Activated T-helper 1 cell treated with anti-CD3 and anti-CD28 coated beads, Interleukin-2, amount 50 U/mL, for 16 hours (primary cell): ENCODE results near the gene PTK6.
A peak's percentile ranks its signal among the peaks of the same experiment; 100 is the strongest.

Experiments used
- DNase-seq, 2 donors: peaks; one replicate each; pipeline ENCODE4 v3.0.0-alpha.2; 2020; ENCODE audit warnings: low read depth in 1 of 2, low spot score in 1 of 2

The PTK6 gene

DNA sequence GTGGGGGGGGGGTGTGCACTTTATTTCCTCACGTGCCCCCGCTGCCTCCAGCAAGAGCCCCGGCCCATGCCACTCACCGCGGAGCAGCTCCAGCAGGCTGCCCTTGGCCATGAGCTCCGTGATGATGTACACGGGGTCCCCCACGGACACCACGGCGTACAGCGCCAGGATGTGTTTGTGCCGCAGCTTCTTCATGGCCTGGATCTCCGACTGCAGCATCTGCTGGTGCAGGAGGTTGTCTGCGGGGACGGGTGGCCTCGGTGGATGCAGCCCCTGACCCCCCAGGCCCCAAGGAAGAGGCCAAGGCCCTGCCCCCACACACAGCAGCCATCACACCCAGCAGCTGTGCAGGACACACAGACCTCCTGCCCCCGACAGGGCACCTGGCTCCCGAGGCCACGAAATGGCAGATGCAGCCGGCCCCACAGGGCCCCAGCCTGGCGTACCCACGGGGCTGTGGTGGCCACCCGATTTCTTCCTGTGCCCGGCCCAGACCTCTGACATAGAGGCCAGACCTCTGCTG is 4.7 kb downstream of the PTK6 start:
- no peak for DNase-seq

DNA sequence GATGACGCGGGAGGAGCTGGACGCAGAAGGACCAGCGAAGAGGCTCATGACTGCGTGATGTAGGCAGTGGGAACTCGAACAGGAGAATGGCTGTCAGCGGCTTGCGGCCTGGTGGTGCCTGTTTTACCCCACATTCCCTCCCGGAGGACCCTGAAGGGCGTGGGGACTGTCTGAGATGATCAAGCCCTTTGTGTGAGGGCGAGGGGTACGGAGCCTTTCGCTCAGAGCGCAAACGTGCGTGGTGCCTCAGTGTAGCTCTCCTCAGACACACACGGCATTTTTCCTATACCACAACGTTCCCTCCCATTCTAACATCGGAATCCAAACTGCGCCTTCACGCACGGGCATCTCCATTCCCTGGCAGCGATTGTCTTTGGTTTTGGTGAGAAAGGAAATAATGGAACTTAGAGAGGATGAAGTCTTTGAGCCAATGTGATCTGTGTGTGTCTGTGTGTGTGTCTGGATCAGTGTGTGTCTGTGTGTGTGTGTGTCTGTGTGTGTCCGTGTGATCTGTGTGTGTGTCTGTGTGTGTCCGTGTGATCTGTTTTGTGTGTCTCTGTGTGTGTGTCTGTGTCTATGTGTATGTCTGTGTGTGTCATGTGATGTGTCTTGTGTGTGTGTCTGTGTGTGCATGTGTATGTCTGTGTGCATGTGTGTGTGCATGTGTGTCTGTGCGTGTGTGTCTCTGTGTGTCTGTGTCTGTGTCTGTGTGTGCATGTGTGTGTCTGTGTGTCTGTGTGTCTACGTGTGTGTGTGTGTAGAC is 5.3 kb downstream of the PTK6 start:
- DNase-seq, result no peak

DNA sequence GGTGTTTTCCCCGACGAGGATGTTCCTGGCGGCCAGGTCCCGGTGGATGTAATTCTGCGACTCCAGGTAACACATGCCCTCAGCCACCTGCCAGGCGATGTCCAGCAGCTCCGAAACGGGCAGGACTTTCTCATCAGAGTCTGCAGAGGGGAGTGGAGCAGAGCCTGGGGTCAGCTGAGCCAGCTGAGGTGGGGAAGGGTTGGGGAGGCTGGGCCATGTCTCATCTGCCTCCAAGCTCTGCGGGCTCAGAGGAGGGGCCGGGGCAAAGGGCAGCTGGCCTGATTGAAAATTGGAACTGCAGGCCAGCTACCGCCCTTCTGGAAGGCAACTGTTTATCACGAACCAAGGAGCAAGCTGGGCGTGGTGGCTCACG is 6.4 kb downstream of the PTK6 start:
- DNase-seq, result no peak

DNA sequence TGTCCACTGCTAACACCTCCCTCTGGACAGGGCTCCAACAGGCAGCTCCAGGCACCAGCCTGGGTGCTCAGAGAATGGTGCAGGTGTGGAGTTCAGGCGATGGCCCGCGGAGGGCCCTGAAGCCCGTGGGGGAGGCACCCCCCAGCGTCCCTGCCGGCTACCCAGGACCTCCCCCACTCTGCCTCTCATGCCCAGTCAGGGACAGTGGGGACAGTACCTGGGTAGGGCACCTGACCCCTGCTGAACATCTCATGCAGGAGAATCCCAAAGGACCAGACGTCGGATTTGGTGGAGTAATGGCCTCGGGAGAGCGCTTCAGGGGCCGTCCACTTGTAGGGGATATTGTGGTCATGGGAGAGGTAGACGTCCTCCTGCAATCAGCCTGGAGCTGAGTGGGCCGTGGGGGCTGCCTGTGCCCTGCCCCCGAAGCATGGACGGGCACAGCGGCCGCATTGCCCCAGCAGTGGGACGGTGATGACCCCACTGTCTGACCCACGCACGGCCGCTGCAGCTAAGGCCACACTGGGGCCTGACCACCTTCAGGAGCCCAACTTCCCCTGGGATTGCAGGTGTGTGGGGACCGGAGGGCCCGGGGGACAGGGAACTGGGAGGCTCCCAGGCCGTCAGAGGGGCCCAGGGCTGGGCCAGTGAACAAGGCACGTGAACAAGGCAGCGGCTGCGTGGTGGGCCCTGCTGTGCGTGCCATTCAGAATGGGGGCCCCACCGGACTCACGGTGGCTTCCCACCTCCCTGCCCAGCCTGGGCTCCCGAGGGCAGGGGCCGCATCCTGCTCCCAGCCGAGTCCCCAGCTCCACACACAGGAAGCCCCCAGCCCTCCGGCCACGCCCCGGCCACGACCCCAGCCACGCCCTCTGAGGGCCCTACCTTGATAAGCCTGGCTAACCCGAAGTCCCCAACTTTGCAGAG is 7.1 kb downstream of the PTK6 start:
- no peak for DNase-seq

DNA sequence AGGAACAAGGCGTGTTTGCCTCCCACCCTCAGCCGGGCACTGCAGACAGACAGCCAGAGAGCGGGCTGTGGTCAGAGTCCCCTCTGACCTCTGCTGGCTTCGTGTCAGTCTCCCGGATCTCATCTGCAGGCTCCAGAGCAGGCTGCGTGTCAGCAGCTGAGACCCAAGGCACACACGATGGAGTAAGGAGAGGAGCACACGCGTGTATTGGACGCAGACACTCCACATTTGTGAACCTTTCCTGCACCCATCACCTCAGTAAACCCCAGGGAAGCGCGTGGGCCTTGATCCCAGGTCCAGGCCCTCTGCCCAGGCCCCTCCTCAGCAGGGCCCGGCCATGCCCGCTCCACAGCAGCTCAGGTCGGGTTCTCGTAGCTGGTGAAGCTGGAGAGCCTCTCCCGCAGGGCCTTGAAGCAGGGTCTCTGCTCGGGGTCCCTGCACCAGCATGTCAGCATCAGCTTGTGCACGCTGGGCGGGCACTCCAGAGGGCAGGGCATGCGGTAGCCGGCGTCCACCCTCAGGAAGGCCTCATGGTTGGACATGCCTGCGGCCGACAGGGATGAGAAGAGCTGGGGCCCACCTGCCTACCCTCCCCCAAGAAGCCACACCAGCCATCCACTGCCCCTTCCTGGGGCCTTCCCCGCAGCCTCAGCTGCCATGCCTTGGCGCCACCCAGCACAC is 7.9 kb downstream of the PTK6 start:
- no peak for DNase-seq

DNA sequence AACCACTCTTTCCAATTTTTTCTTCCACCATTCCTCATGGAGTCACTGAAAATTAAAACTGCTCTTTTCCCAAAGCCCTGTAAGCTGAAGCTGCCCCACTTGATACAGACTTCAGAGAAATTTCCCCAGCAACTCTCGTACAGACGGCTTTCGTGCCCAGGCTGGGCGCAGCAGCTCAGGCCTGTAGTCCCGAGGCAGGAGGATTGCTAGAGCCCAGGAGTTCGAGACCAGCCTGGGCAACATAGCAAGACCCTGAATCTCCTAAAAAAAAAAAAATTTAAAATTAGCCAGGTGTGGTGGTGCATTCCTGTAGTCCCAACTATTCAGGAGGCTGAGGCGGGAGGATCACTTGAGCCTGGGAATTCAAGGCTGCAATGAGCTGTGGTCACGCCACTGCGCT is 10.0 kb downstream of the PTK6 start:
- DNase-seq, result no peak

DNA sequence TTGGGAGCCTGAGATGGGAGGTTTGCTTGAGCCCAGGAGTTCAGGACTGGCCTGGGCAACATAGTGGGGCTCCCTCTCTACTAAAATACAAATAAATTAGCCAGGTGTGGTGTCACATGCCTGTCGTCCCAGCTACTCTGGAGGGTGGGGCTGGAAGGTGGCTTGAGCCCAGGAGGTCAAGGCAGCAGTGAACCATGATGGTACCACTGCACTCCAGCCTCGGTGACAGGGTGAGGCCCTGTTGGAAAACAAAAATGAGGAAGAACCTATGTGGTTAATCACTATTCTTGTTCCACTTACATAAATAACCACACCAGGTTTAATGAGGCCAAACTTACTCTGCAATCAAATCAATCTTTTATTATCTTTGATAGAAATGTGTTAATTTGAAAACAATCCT is 11.2 kb downstream of the PTK6 start:
- no peak for DNase-seq

DNA sequence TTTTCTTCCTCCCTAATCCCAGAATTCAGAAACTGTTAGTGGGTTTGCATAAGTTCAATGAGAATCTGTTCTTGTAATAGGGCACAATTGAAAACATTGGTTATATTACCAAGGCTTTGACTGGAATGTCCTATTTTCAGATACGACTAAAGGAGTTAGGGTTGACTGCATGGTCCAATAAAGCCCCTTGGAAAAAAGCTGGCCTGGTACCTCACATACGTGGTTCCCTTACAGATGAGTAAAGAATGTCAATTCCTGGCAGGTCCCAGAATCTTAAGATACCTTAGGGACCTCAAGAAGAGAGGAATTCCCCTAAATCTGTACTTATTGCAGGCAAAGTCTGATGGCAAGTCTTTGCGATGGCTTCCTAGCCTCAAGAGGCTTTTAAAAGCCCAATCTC is 12.0 kb downstream of the PTK6 start:
- DNase-seq, result no peak

DNA sequence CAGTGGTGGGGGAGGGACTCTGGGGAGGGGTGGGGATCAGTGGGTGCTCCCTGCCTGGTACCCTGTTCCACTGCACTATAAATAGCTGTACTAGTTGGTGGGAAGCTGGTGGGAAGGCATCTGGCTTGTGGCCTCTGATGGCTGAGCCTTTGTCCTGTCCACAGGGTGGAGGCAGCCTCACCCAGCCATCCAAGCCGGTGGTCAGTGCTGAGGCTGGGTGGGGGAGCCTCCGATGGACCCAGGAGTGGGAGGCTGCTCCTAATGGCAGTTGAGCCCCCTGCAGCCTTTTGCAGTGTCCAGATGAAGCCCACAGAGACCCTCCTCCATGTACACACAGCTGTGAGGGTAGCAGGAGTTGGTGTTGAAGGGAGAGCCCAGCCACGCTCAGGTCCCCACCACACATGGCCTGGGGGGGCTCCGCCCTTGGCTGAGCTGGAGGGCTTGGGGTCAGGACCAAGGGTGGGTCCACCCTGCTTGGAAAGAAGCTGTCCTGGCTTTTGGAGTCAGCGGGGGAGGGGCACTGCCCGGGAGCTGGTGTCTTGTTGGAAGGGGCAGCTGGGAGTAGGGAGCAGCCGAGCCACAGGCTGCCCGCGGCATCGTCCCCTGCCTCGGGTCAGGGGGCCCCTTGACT is 14.1 kb downstream of the PTK6 start:
- DNase-seq, result no peak

DNA sequence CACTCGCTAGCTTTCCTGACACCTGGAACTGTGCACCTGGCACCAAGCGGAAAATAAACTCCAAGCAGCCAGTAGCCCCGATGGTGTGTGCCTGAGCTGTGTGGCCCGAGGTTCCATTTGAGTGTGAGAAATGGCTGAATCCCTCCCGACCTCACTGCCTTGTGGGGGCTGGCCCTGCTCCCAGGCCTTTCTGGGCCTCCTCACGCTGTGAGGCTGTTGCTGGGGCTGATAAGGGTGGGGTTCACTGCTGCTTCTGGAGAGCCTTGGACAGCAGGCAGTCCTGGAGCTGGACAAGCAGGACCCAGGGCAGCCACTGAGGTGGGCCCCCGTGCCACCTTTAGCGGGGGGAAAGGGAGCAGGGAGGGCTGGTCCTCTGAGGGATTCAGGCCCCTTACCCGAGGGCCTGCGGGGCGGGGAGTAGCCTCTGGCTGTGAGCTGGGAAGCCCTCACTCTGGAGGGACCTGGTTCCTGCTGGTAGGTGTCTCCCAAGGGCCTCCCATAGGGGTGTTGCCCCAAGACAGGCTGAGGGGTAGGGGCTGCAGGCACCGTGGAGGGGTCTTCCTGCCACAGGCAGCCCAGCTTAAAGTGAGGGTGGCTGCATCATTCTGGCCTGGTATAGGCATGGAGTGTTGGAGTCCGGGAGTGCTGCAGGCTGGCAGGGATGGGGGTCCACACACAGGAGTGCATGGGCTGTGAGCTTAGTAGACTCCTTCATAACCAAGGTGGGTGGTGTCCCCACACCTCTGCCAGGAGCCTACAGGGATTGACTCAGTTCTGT is 14.9 kb downstream of the PTK6 start:
- no peak for DNase-seq

DNA sequence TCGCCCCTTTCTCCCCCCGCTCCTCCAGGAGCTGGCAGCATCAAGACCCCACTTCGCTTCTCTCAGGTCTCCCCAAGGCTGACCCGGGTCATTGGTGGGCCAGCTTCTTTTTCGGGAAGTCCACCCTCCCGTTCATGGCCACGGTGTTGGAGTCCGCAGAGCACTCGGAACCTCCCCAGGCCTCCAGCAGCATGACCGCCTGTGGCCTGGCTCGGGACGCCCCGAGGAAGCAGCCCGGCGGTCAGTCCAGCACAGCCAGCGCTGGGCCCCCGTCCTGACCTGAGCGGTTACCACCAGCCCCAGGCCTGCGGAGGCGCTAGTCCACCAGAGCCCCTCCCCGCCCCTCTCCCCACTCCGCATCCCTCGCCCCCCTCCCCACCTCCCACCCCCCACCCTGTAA is 15.6 kb downstream of the PTK6 start:
- no peak for DNase-seq

DNA sequence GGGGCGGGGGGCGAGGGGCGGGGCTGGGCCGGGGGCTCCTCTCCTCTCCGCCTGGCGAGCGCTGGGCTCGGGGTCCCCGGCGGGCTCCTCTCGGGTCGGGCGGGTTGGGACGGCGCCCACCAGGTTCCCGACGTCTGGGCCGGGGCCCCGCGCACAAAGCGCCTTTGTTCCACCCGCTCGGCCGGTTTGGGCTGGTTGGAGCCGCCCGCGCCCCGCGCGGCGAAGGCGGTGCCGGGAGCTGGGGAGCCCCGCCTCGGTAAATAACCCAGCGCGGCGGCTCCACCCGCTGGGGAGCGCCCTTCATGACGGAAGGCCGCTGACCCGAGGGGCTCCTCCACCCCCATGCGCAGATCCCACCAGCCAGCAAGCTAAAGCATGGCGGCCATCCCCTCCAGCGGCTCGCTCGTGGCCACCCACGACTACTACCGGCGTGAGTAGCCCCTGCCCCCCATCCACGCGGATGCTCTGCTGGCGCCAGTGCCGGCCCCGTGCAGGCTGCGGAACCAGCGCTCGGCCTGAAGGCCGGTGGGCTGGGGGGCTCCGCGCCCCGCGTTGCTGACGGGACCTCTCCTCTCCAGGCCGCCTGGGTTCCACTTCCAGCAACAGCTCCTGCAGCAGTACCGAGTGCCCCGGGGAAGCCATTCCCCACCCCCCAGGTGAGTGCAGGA is 16.1 kb downstream of the PTK6 start:
- DNase-seq, result peak; percentile 48 to 66

DNA sequence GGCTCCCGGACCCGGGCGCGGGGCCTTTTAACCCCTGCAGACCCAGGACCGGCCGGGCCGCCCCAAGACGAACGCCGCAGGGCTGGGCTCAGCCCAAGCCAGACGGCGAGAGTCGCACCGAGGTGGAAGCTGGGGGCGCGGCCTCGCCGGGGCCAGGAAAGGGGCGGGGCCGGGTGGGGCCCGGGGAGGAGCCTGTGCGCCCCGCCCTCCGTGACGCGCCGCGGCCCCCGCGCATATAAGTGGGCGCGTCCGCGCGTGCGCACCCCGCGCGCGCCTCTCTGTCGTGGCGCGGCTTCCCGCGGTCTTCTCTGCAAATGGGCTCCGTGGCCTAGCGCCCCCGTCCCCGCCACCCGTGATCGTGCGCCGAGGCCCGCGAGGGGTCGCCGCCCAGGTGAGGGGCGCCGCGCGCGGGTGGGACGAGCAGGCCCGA is 16.7 kb downstream of the PTK6 start, which contains the start of gene PPDPF:
TSS of gene PPDPF (plus strand) at position 262 of the 430 bp plus-strand sequence. CDS start 544 bp downstream, outside the sequence.
- peak; percentile 71 to 77 for DNase-seq

DNA sequence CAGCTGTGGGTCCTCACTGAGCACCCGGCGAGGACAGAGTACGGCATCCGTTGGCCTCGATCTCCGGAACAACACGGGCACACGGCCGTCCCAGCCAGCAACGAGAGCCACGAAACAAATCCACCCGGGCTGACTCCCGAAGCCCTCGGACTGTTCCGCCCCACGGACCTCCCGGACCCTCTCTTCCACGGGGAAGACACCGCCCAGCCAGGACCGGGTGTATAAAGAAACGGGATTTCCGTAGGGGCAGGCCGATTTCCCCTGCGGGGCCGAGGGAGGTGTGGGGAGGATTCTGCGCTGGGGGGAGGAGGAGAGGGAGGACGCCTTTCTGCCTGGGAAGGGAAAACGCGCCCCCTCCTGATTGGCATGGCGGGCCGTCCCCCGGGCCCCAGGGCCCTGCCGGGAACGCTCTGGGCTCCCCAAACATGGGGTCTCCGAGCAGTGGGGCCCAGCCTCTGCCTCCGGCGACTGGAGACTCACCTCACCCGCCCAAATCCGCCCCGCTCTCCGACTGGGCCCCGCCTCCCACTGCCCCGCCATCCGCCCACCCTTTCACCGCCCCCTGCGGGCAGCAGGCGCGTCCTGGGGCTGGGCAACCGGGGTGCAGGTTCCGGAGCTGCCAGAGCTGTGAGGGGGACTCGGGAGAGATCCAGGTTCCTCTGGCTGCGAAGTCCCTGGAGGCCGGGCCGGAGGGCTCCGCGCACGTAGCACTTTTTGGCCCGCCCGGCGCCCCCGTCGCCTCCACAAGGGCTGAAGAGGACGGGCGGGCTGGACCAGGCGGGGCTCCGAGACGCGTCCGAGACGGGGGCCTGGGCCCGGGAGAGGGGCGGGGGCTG is 17.3 kb downstream of the PTK6 start:
- peak; percentile 46 to 51 for DNase-seq

DNA sequence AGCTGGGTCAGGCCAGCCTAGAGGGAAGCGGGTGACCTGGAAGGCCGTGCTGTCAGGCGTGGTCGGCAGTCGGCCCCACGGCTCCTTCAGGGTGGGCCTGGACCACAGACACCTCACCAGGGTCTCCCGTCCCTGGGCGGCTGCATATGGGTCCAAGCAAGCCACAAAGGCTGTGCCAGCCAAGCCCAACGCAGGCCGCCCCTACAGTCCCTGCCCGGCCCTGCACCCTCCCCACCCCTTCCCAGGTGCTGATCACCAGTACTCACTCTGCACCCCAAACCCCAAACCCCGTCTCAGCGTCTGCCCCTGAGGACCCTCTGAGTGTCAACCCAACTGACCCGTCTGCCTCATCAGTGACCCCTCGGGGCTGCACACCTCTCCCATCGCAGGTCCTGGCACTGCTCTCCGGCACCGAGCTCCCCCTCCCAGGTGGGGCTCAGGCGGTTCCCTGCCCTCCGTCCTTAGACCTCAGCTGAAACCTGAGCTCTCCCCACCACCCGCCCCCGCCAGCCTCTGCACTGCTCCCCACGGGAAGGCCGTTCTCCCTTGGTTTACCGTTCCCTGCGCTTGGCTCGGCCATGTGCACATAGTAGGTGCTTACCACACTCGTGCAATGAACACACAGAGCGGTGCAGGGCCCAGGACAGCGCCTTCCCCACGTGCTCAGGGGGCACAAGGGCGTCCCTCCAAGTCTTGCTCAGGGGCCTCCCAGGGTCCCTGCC is 18.1 kb downstream of the PTK6 start:
- no peak for DNase-seq

DNA sequence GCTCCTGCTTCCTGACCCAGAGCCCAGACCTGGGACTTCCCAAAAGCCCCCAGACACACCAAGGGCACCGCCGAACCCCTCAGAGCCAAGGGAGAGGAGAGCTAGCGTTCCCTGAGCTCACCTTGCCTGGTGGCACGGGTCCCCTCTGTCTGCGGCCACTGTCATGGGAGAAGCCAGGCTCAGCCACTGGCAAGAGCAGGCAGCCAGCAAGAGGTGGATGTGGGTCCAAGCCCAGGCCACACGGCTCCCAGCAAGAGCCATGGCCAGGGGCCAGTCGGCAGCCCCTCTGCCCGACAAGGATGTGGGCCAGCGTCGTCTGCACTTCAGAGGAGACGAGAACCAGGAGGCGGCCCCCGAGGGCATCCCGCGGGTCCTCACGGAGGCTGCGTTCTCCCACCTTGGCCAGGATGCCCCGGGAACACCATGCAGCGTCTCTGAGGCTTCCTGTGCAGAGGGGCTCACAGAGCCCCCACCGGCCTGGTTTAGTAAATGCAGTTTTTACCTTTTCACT is 18.8 kb downstream of the PTK6 start:
- DNase-seq, result no peak

DNA sequence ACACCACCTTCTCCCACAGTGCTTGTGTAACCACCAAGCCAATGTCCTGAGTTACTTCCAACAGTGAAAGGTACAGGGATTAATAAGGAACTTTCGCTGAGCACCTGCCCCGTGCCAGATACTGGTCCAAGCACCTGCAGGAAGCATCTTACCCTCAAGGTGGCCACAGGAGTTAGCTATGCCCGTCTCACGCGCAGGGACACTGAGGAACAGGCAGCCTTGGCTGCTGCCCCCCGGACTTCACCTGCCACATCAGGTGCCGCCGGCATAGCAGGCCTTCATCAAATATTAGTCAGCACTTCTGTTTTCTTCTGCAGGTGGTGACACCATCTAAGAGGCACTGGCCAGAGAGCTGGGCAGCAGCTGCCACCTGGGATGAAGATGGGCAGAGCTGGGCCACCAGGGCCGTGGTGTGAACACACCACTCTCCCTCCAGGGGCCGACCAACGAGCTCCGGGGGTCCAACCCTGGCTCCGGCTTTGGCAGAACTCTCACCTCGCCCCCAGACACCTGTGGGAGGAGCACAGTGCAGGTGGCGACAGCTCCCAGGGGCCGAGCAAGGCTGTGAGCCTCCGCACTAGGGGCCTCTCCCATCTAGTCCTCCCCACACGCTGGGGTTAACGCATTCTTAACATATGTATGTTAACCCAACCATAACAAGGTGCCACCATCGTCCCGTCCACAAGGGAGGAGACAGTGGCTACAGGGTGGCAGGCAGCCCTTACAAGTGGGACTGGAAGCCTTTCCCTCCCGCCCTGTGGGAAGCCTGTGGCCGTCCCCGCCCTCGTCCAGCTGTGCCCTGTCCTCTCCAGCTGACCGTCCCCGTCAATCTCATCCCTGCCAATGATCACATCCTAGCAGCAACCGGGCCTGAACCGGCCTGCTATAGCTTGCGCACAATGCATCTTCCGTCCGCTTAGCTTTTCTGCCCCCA is 19.5 kb downstream of the PTK6 start:
- no peak for DNase-seq
